Measurements from ENCODE around the gene SH3BGR.

DNA sequence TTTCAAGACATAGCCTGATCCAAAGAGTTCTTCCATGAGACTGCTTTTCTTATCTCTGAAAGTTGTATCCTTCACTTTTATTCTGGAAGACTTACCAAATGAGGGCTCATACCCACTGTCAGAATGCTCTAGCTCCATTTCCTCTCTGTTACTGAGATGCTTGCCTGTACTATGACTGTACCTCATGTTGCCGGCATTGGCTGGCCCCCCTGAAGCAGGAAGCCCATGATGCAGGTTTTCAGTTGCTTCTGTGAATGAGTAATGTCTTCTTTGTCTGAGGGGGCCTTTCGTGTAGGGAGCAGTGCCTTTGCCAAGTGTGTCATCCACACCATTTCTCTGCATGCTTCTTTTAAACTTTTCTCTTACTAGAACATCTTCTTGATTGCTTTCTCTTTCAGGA lies 45.7 kb upstream of the SH3BGR start:
- no peak for TF ChIP-seq POLR2A (IDR thresholded peaks at IDR 0.05)
- TF ChIP-seq, protein P1, sequence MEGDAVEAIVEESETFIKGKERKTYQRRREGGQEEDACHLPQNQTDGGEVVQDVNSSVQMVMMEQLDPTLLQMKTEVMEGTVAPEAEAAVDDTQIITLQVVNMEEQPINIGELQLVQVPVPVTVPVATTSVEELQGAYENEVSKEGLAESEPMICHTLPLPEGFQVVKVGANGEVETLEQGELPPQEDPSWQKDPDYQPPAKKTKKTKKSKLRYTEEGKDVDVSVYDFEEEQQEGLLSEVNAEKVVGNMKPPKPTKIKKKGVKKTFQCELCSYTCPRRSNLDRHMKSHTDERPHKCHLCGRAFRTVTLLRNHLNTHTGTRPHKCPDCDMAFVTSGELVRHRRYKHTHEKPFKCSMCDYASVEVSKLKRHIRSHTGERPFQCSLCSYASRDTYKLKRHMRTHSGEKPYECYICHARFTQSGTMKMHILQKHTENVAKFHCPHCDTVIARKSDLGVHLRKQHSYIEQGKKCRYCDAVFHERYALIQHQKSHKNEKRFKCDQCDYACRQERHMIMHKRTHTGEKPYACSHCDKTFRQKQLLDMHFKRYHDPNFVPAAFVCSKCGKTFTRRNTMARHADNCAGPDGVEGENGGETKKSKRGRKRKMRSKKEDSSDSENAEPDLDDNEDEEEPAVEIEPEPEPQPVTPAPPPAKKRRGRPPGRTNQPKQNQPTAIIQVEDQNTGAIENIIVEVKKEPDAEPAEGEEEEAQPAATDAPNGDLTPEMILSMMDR (IDR thresholded peaks at IDR 0.05), result no peak

Data from right lobe of liver (tissue), 4 donors.